CD4-positive, alpha-beta memory T cell (primary cell): Measurements from ENCODE around the gene POLG2. TPM values are rescaled to one million over a fixed set of nuclear protein-coding genes. Genes with fewer than 3 reads are reported as not detected.
"Not testable (repeated sequence)": the region's sequence is repeated elsewhere in the genome, so short reads cannot be mapped to it uniquely, and the experiment has no call there.

Source experiments
- CTCF ChIA-PET: fragments of 350-600 bp; sonication (Branson Sonifier 250); formaldehyde crosslinking; loops from one replicate; lab custom pipeline; 2021; ENCODE audit warnings: inconsistent platforms; ENCODE audit not compliant: partially characterized antibody; lab: Charles Lee
- POLR2A ChIA-PET: fragments of 350-600 bp; sonication (Branson Sonifier 250); formaldehyde crosslinking; loops from one replicate; lab custom pipeline; 2021; ENCODE audit not compliant: partially characterized antibody; lab: Charles Lee
- DNase-seq, 5 donors: peaks; one replicate each; pipeline versions ENCODE4 v3.0.0 to v3.0.0-alpha.2; 2020 to 2022; ENCODE audit warnings: mixed read lengths in 1 of 5
- H3K27ac ChIP-seq: one replicate; pipeline ENCODE4 v1.7.0; 2013; ENCODE audit warnings: low read depth, low read length
- H3K27me3 ChIP-seq: 2 replicates; pipeline ENCODE4 v1.7.0; 2013; ENCODE audit warnings: mild to moderate bottlenecking, low read length, moderate library complexity; ENCODE audit not compliant: insufficient read depth
- H3K36me3 ChIP-seq: 2 replicates; pipeline ENCODE4 v1.7.0; 2013; ENCODE audit warnings: mild to moderate bottlenecking, low read length, moderate library complexity; ENCODE audit not compliant: insufficient read depth
- H3K4me1 ChIP-seq: 2 replicates; pipeline ENCODE4 v1.7.0; 2013; ENCODE audit warnings: mild to moderate bottlenecking, low read length, moderate library complexity; ENCODE audit not compliant: insufficient read depth
- H3K4me3 ChIP-seq, 2 donors: one replicate each; pipeline ENCODE4 v1.7.0; 2013; ENCODE audit warnings: low read length in 2 of 2, mild to moderate bottlenecking in 1 of 2
- H3K9me3 ChIP-seq, 2 donors: one replicate each; pipeline ENCODE4 v1.7.0; 2013; ENCODE audit warnings: low read length in 2 of 2, control low read depth in 1 of 2; ENCODE audit not compliant: control insufficient read depth in 1 of 2
- H3K27ac Mint-ChIP-seq, 7 donors: one replicate each; pipeline ENCODE4 v1.8.0; 2020 to 2021; ENCODE audit warnings: mixed read lengths in 7 of 7, mild to moderate bottlenecking in 6 of 7, inconsistent platforms in 3 of 7, moderate library complexity in 3 of 7
- H3K27me3 Mint-ChIP-seq, 2 donors: one replicate each; pipeline ENCODE4 v1.8.0; 2020 to 2021; ENCODE audit warnings: mixed read lengths in 2 of 2
- H3K36me3 Mint-ChIP-seq, 2 donors: one replicate each; pipeline ENCODE4 v1.8.0; 2020 to 2021; ENCODE audit warnings: mixed read lengths in 2 of 2, inconsistent platforms in 1 of 2, mild to moderate bottlenecking in 1 of 2
- H3K4me1 Mint-ChIP-seq, 4 donors: one replicate each; pipeline ENCODE4 v1.8.0; 2020 to 2021; ENCODE audit warnings: mixed read lengths in 4 of 4, mild to moderate bottlenecking in 1 of 4
- H3K4me3 Mint-ChIP-seq, 8 donors: one replicate each; pipeline ENCODE4 v1.8.0; 2020 to 2021; ENCODE audit warnings: mixed read lengths in 8 of 8, mild to moderate bottlenecking in 7 of 8, moderate library complexity in 6 of 8, inconsistent platforms in 3 of 8
- H3K9me3 Mint-ChIP-seq, 8 donors: one replicate each; pipeline ENCODE4 v1.8.0; 2020 to 2021; ENCODE audit warnings: mixed read lengths in 8 of 8, mild to moderate bottlenecking in 5 of 8, inconsistent platforms in 3 of 8, moderate library complexity in 1 of 8
- intact Hi-C: fragments of 100-400 bp; cut with micrococcal nuclease; formaldehyde crosslinking; loops from one replicate; pipeline ENCODE4 v1.15.1; 2023
- polyA plus RNA-seq, 2 donors: library from polyadenylated mRNA; unstranded; fragments of 300-500 nt; fragmentation: Illumina TruSeq; gene quantifications; one replicate each; pipeline ENCODE4 v1.2.3, GENCODE V29; 2021
- total RNA-seq, 2 experiments: library from RNA; stranded (reverse); gene quantifications; one replicate each; pipeline ENCODE4 v1.2.3, GENCODE V29; 2021

The POLG2 gene
- total and polyA plus RNA-seq, 4 experiments from 2014 or later: 3.0 to 60.0 (median 32.1) TPM

GRCh38 chr17:64466019-64466735 lies 30.7 kb downstream of the POLG2 start:
- ChIA-PET POLR2A (no interaction called here), CTCF (no interaction called here)
- no peak for DNase-seq
- H3K27ac Mint-ChIP-seq: no peak overlapping the region
- Histone ChIP-seq H3K4me1 (no peaks in the 10 kb centered on the region), H3K4me3 (no peak overlapping the region), H3K27me3 (peaks cover 4% of the 10 kb centered on the region), H3K9me3 (no peaks in the 10 kb centered on the region), H3K27ac (no peak overlapping the region), H3K36me3 (no peaks in the 10 kb centered on the region)
- intact Hi-C loops: no loop called here
- no peak overlapping the region for H3K4me3 Mint-ChIP-seq
- H3K4me1 Mint-ChIP-seq: no peaks in the 10 kb centered on the region
- H3K9me3 Mint-ChIP-seq: no peaks in the 10 kb centered on the region
- H3K36me3 Mint-ChIP-seq: no peaks in the 10 kb centered on the region
- H3K27me3 Mint-ChIP-seq: peaks cover 2 to 3% of the 10 kb centered on the region in 2 donors

GRCh38 chr17:64461788-64462187 lies 35.1 kb downstream of the POLG2 start:
- H3K9me3 Mint-ChIP-seq: no peaks in the 10 kb centered on the region
- Histone ChIP-seq H3K9me3 (no peaks in the 10 kb centered on the region), H3K27ac (no peak overlapping the region), H3K4me1 (peaks cover 6% of the 10 kb centered on the region), H3K36me3 (no peaks in the 10 kb centered on the region), H3K4me3 (no peak overlapping the region), H3K27me3 (peaks cover 4% of the 10 kb centered on the region)
- DNase-seq: no peak
- no peak overlapping the region for H3K27ac Mint-ChIP-seq
- no peak overlapping the region for H3K4me3 Mint-ChIP-seq
- H3K27me3 Mint-ChIP-seq: peaks cover 0 to 3% of the 10 kb centered on the region in 2 donors
- ChIA-PET POLR2A (no interaction called here), CTCF (no interaction called here)
- intact Hi-C loops: no loop called here
- H3K36me3 Mint-ChIP-seq: no peaks in the 10 kb centered on the region
- H3K4me1 Mint-ChIP-seq: peaks cover 3 to 13% (median 6%) of the 10 kb centered on the region in 4 donors

GRCh38 chr17:64460955-64461354 lies 35.9 kb downstream of the POLG2 start:
- no peaks in the 10 kb centered on the region for H3K27me3 ChIP-seq
- H3K36me3 ChIP-seq: no peaks in the 10 kb centered on the region
- peaks cover 7 to 19% (median 11%) of the 10 kb centered on the region in 4 donors for H3K4me1 Mint-ChIP-seq
- no peaks in the 10 kb centered on the region for H3K9me3 Mint-ChIP-seq
- no peaks in the 10 kb centered on the region for H3K36me3 Mint-ChIP-seq
- CTCF ChIA-PET: no interaction called here
- DNase-seq: no peak
- H3K27ac Mint-ChIP-seq: no peak overlapping the region
- peaks cover 13% of the 10 kb centered on the region for H3K4me1 ChIP-seq
- no peaks in the 10 kb centered on the region for H3K9me3 ChIP-seq
- H3K4me3 Mint-ChIP-seq: no peak overlapping the region
- no peak overlapping the region for H3K27ac ChIP-seq
- no peak overlapping the region for H3K4me3 ChIP-seq
- POLR2A ChIA-PET: no interaction called here
- H3K27me3 Mint-ChIP-seq: peaks cover 0 to 3% of the 10 kb centered on the region in 2 donors
- intact Hi-C loops: no loop called here

GRCh38 chr17:64459818-64460217 lies 37.0 kb downstream of the POLG2 start:
- peaks cover 17% of the 10 kb centered on the region for H3K4me1 ChIP-seq
- H3K27me3 Mint-ChIP-seq, CTCF ChIA-PET, H3K36me3 Mint-ChIP-seq, H3K4me3 ChIP-seq, H3K27ac ChIP-seq, H3K9me3 ChIP-seq, H3K27me3 ChIP-seq, H3K4me3 Mint-ChIP-seq, H3K27ac Mint-ChIP-seq, H3K9me3 Mint-ChIP-seq, DNase-seq, intact Hi-C loops, H3K36me3 ChIP-seq, POLR2A ChIA-PET: not testable (repeated sequence)
- peaks cover 8 to 22% (median 16%) of the 10 kb centered on the region in 4 donors for H3K4me1 Mint-ChIP-seq

GRCh38 chr17:64459284-64459747 lies 37.5 kb downstream of the POLG2 start:
- Mint-ChIP-seq H3K9me3 (no peaks in the 10 kb centered on the region), H3K4me3 (no peak overlapping the region), H3K4me1 (peaks cover 8 to 23% (median 17%) of the 10 kb centered on the region in 4 donors), H3K27me3 (no peaks in the 10 kb centered on the region), H3K27ac (no peak overlapping the region), H3K36me3 (no peaks in the 10 kb centered on the region)
- Histone ChIP-seq H3K4me1 (peaks cover 17% of the 10 kb centered on the region), H3K9me3 (no peaks in the 10 kb centered on the region), H3K4me3 (no peak overlapping the region), H3K36me3 (no peaks in the 10 kb centered on the region), H3K27me3 (no peaks in the 10 kb centered on the region), H3K27ac (no peak overlapping the region)
- CTCF ChIA-PET: no interaction called here
- intact Hi-C loops: no loop called here
- no peak for DNase-seq
- POLR2A ChIA-PET: no interaction called here

GRCh38 chr17:64458756-64459155 lies 38.1 kb downstream of the POLG2 start:
- Mint-ChIP-seq H3K36me3 (no peaks in the 10 kb centered on the region), H3K9me3 (no peaks in the 10 kb centered on the region), H3K27me3 (no peaks in the 10 kb centered on the region), H3K4me1 (peaks cover 8 to 23% (median 17%) of the 10 kb centered on the region in 4 donors), H3K27ac (no peak overlapping the region), H3K4me3 (no peak overlapping the region)
- POLR2A ChIA-PET: no interaction called here
- CTCF ChIA-PET: interaction anchor here (1.0 kb wide), 1 partner anchor 39 kb away, joined by 3 read pairs; no protein-coding TSS in a partner anchor
- H3K4me1 ChIP-seq: peaks cover 17% of the 10 kb centered on the region
- H3K36me3 ChIP-seq: no peaks in the 10 kb centered on the region
- no peak for DNase-seq
- no peak overlapping the region for H3K4me3 ChIP-seq
- no peaks in the 10 kb centered on the region for H3K27me3 ChIP-seq
- no peak overlapping the region for H3K27ac ChIP-seq
- intact Hi-C loops: no loop called here
- H3K9me3 ChIP-seq: no peaks in the 10 kb centered on the region

- Histone ChIP-seq H3K4me3 (no peak overlapping the region), H3K36me3 (no peaks in the 10 kb centered on the region), H3K27ac (no peak overlapping the region), H3K4me1 (peaks cover 17% of the 10 kb centered on the region), H3K27me3 (no peaks in the 10 kb centered on the region), H3K9me3 (no peaks in the 10 kb centered on the region)
- H3K9me3 Mint-ChIP-seq: no peaks in the 10 kb centered on the region
- H3K36me3 Mint-ChIP-seq: no peaks in the 10 kb centered on the region
- H3K4me3 Mint-ChIP-seq: no peak overlapping the region
- POLR2A ChIA-PET: interaction anchor here (1.2 to 5.8 kb wide), 7 partner anchors 15 to 683 kb away, joined by 3 to 45 read pairs (median 6); partner anchors contain the start of genes CEP95, DDX42, DDX5 and POLG2
- H3K27ac Mint-ChIP-seq: no peak overlapping the region
- H3K4me1 Mint-ChIP-seq: peaks cover 8 to 23% (median 17%) of the 10 kb centered on the region in 4 donors
- no peak for DNase-seq
- intact Hi-C loops: no loop called here
- no peaks in the 10 kb centered on the region for H3K27me3 Mint-ChIP-seq
- CTCF ChIA-PET: interaction anchor here (4.3 kb wide), 1 partner anchor 37 kb away, joined by 25 read pairs; no protein-coding TSS in a partner anchor
These were observed 39.7 kb downstream of the POLG2 start for GRCh38 chr17:64457156-64457555.
